Pancreas (tissue), 10 donors: Measurements from ENCODE around the gene PNPLA1. TPM values are rescaled to one million over a fixed set of nuclear protein-coding genes. Genes with fewer than 3 reads are reported as not detected.

Experiments
- ATAC-seq, 4 donors: fragments of 200-7000 bp; cut with Tn5 transposase; one replicate each; pipeline versions ENCODE4 v1.8.0 to v1.9.1; 2020; ENCODE audit warnings: mild to moderate bottlenecking in 4 of 4, moderate library complexity in 4 of 4
- DNase-seq, 6 donors: peaks; one replicate each; pipeline ENCODE4 v3.0.0-alpha.2; 2020
- FAIRE-seq: peaks from 2 replicates; lab custom pipeline; 2012; peaks lifted over from hg19 to GRCh38; lab: Jason Lieb, UNC
- H3K27ac ChIP-seq, 4 donors: fragments of 200-600 bp; sonication (generic); 1 replicate in 3 of 4; 2 replicates in 1 of 4; pipeline versions ENCODE4 v1.5.0 to v1.8.0; 2020
- H3K27me3 ChIP-seq, 4 donors: fragments of 200-600 bp; one replicate each; pipeline ENCODE4 v1.8.0; 2021
- H3K36me3 ChIP-seq, 3 donors: fragments of 200-600 bp; sonication (generic) in 1 of 3; one replicate each; pipeline versions ENCODE4 v1.5.0 to v1.8.0; 2020 to 2021
- H3K4me1 ChIP-seq, 3 donors: fragments of 200-600 bp; one replicate each; pipeline ENCODE4 v1.8.0; 2021
- H3K4me3 ChIP-seq, 4 donors: fragments of 200-600 bp; sonication (generic) in 2 of 4; one replicate each; pipeline versions ENCODE4 v1.5.0 to v1.8.0; 2020 to 2021
- H3K9me3 ChIP-seq, 4 donors: fragments of 200-600 bp; one replicate each; pipeline ENCODE4 v1.8.0; 2021
- WGBS, 2 donors: extraction: QIAGEN DNeasy Blood & Tissue Kit; methylation state at CpG; one replicate each; pipeline ENCODE4 v1.1.7; 2013; 5-methylcytosine and 5-hydroxymethylcytosine counted together
- intact Hi-C, 3 donors: fragments of 100-400 bp; cut with DNase I; formaldehyde crosslinking; loops; one replicate each; pipeline versions ENCODE4 v1.11.1 to v1.14.2; 2022
- polyA plus RNA-seq, 2 donors: library from polyadenylated mRNA; stranded (reverse); fragments of 200-250 nt; gene quantifications; one replicate each; pipeline ENCODE4 v1.2.3, GENCODE V29; 2013
- total RNA-seq, 6 donors: library from RNA; stranded (reverse); fragmentation: NEBNext Ultra II Directional in 4 of 6; extraction: Animal tissue kit (Norgen Biotek cat#: 25700) in 4 of 6; gene quantifications; one replicate each; pipeline versions ENCODE4 v1.2.1 to v1.2.4, GENCODE V29; 2021 to 2023
- TF ChIP-seq, protein P1 (sequence below), 4 donors: fragments of 200-600 bp; sonication (generic) in 3 of 4; IDR thresholded peaks; one replicate each; pipeline versions ENCODE4 v1.5.0 to v1.8.0; 2021; ENCODE audit warnings: antibody characterized with exemption in 4 of 4
- donor health status: healthy with polysubstance abuse.
- donor health status: DM: no; HTN: no; CAD: no; lungs with moderate emphysema.
- donor health status: DM: no; HTN: no; CAD: no.
- donor health status: control.
- donor health status: control.
- donor health status: Bipolar disorder and iron deficiency.
- donor health status: DM: yes; HTN: yes; CAD: no.
- donor health status: DM: no; HTN: no; CAD: no.
- donor health status: DM: no; HTN: no; CAD: no.
- donor health status: DM: yes; HTN: yes; CAD: no.

The PNPLA1 gene
- total and polyA plus RNA-seq, 8 donors = 0.12 TPM; not detected in 7

DNA sequence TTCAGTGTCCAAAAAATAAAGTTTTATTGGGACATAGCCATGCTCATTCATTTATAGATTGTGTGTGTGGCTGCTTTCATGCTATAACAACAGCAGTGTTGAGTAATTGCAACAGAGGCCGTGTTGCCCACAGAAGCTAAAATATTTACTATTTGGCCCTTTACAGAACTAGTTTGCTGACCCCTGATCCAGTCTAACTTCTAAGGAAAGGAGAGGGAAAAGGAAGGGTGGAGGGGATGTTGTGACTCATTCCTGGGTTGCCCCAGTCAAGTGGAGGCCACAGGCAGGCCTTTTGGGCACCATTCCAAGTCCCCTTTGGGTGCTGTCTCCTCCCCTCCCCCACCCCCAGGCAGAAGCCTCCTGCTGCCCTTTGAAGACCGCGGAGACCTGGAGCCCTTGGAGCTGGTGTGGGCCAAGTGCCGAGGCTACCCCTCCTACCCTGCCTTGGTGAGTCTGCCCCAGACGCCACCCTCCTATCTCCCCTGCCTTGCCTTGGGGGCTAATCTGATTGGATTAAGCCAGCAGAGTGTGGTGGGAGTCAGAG lies 44.9 kb upstream of the PNPLA1 start:
- ATAC-seq = no peak

DNA sequence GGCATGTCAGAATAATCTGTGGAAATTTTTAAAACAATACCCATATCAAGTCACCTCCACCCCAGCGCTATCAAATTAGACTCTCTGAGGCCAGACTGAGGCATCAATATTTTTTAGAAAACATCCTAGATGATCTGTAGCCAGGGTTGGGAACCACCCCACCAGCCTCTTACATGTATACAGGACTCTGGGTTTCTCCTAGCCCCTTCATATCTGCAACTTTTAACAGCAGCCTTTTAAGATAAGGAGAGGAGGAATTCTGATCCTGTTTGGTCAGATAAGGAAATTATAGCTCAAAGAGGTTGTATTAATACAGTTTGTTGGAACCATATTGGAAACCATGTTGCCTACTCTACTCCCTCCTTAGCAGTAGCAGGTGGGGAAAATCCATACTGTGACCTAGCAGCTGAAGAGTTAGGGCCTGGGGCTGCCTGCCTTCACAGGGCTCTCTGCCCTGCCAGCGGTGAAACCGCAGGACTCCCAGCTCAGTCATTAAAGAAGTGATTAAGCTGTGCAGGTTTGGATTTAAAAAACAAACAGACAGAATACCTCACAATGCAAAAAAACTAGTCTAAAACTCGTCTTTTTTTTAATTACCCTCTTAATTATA lies 43.3 kb upstream of the PNPLA1 start:
- no peak for FAIRE-seq
- intact Hi-C loops = no loop called here
- WGBS, 2 donors = 85 to 88% methylated on average over 4 of the region's 4 CpGs
- H3K4me1 ChIP-seq = no peaks in the 10 kb centered on the region
- no peak for DNase-seq
- H3K9me3 ChIP-seq = no peaks in the 10 kb centered on the region
- no peaks in the 10 kb centered on the region for H3K27me3 ChIP-seq
- no peak overlapping the region for H3K4me3 ChIP-seq
- TF ChIP-seq, protein P1, sequence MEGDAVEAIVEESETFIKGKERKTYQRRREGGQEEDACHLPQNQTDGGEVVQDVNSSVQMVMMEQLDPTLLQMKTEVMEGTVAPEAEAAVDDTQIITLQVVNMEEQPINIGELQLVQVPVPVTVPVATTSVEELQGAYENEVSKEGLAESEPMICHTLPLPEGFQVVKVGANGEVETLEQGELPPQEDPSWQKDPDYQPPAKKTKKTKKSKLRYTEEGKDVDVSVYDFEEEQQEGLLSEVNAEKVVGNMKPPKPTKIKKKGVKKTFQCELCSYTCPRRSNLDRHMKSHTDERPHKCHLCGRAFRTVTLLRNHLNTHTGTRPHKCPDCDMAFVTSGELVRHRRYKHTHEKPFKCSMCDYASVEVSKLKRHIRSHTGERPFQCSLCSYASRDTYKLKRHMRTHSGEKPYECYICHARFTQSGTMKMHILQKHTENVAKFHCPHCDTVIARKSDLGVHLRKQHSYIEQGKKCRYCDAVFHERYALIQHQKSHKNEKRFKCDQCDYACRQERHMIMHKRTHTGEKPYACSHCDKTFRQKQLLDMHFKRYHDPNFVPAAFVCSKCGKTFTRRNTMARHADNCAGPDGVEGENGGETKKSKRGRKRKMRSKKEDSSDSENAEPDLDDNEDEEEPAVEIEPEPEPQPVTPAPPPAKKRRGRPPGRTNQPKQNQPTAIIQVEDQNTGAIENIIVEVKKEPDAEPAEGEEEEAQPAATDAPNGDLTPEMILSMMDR (IDR thresholded peaks at IDR 0.05) = no peak
- H3K36me3 ChIP-seq = peaks cover 4 to 35% (median 12%) of the 10 kb centered on the region in 3 donors
- no peak overlapping the region for H3K27ac ChIP-seq
- ATAC-seq = no peak

More for the DNA sequence above, 44.9 kb upstream of the PNPLA1 start:
- no peaks in the 10 kb centered on the region for H3K9me3 ChIP-seq
- intact Hi-C loops = no loop called here
- DNase-seq (no peak), FAIRE-seq (no peak)
- 89 to 90% methylated on average over 5 of the region's 5 CpGs for WGBS, 2 donors
- peaks cover 0 to 22% (median 5%) of the 10 kb centered on the region in 3 donors for H3K36me3 ChIP-seq
- no peaks in the 10 kb centered on the region for H3K27me3 ChIP-seq
- no peaks in the 10 kb centered on the region for H3K4me1 ChIP-seq
- H3K27ac ChIP-seq = no peak overlapping the region
- TF ChIP-seq, protein P1 (IDR thresholded peaks at IDR 0.05) = no peak
- no peak overlapping the region for H3K4me3 ChIP-seq

DNA sequence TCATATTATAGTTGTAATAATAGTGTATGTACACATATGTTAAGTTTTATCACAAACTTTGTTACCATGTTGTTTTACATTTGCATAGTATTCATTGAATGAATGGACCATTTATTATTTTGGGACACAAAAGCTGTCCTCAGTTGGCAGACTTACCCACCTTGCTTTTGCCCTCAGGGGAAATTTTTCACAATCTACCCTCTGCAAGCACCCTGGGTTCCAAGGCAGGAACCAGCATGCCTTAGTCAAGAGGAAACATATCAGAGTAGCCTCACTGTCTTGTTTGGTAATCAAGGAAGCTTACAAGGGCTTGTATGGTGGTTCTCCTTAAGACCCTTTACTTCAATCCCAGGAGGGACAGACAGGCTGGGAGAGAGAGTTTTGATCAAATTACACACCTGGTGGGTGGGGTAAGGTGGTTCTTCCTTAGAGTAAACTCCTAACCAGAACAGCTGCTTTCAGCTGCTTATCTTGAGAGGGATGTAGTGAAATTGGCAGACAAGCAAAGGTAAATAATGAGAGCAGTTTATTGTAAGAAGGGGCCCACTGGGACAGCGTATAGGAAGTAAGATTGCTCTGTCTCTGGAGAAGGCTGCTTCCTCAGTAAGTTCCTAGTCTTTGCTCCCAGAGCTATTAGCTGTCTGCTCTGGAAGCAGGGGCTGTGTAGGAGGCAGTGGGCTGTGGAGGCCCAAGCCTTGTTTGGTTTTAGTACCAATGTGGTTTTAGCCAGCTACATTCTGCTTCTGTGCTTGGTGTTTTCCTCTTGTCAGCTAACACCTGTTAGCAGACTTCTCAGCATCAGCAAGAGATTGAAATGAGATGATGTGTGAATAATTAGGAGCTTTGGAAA lies 42.3 kb upstream of the PNPLA1 start:
- no peaks in the 10 kb centered on the region for H3K9me3 ChIP-seq
- H3K4me1 ChIP-seq = no peaks in the 10 kb centered on the region
- no peak overlapping the region for H3K4me3 ChIP-seq
- FAIRE-seq (no peak), DNase-seq (no peak), ATAC-seq (peak in 3 of 4 donors; percentile 38 to 74 (median 56))
- H3K27ac ChIP-seq = no peak overlapping the region
- H3K27me3 ChIP-seq = no peaks in the 10 kb centered on the region
- peaks cover 4 to 34% (median 12%) of the 10 kb centered on the region in 3 donors for H3K36me3 ChIP-seq
- TF ChIP-seq, protein P1 (IDR thresholded peaks at IDR 0.05) = no peak
- WGBS, 2 donors = 35 to 40% methylated on average over 1 of the region's 1 CpG
- intact Hi-C loops = no loop called here

DNA sequence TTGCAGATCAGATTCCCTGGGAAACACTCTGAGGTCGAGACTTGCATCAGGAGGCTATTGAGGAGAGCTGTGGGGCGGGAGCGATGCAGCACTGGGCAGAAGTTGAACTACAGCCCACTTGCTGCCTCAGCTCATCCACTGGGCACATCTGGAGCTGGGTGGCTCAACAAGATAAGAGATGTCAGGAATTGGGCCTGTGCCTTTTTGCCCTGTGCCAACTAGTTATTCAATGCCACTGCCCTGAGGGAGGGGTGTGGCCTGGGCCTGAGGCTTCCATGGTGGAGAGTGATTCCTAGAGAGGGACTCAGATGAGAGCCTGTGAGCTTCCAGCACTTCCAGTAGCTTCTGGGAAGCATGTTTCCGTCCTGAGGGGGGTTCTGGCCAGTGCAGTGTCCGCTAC lies 40.6 kb upstream of the PNPLA1 start:
- H3K27ac ChIP-seq = no peak overlapping the region
- H3K4me1 ChIP-seq = no peaks in the 10 kb centered on the region
- TF ChIP-seq, protein P1 (IDR thresholded peaks at IDR 0.05) = no peak
- FAIRE-seq = no peak
- WGBS, 2 donors = 91 to 96% methylated on average over 5 of the region's 5 CpGs
- H3K9me3 ChIP-seq = no peaks in the 10 kb centered on the region
- H3K4me3 ChIP-seq = no peak overlapping the region
- no peak for DNase-seq
- no peak for ATAC-seq
- no peaks in the 10 kb centered on the region for H3K27me3 ChIP-seq
- H3K36me3 ChIP-seq = peaks cover 4 to 30% (median 12%) of the 10 kb centered on the region in 3 donors
- intact Hi-C loops = no loop called here
